Subcutaneous abdominal adipose tissue (tissue), 5 donors: Measurements from ENCODE around the gene NTRK3.

Experiments
- H3K27ac ChIP-seq: one replicate; pipeline ENCODE4 v1.7.0; 2013; ENCODE audit warnings: low read depth, mild to moderate bottlenecking, inconsistent platforms, low read length, moderate library complexity
- H3K27me3 ChIP-seq, 5 donors: one replicate each; pipeline ENCODE4 v1.7.0; 2013; ENCODE audit warnings: low read length in 5 of 5, inconsistent platforms in 1 of 5; ENCODE audit not compliant: control insufficient read depth in 5 of 5, insufficient read depth in 4 of 5
- H3K36me3 ChIP-seq, 5 donors: one replicate each; pipeline ENCODE4 v1.7.0; 2013; ENCODE audit warnings: low read length in 5 of 5; ENCODE audit not compliant: control insufficient read depth in 5 of 5, insufficient read depth in 5 of 5
- H3K4me1 ChIP-seq, 5 donors: one replicate each; pipeline ENCODE4 v1.7.0; 2013; ENCODE audit warnings: low read length in 5 of 5, mild to moderate bottlenecking in 3 of 5, moderate library complexity in 1 of 5; ENCODE audit not compliant: control insufficient read depth in 5 of 5, insufficient read depth in 5 of 5
- H3K4me3 ChIP-seq, 5 donors: one replicate each; pipeline ENCODE4 v1.7.0; 2013; ENCODE audit warnings: low read length in 5 of 5, low read depth in 1 of 5
- H3K9ac ChIP-seq, 5 donors: one replicate each; pipeline ENCODE4 v1.7.0; 2013; ENCODE audit warnings: low read length in 5 of 5, mild to moderate bottlenecking in 4 of 5, moderate library complexity in 3 of 5
- H3K9me3 ChIP-seq, 5 donors: one replicate each; pipeline ENCODE4 v1.7.0; 2013; ENCODE audit warnings: low read length in 5 of 5; ENCODE audit not compliant: control insufficient read depth in 5 of 5
- donor health status: healthy.
- donor health status: healthy.
- donor health status: healthy.
- donor health status: healthy.
- donor health status: healthy.

NTRK3 gene

GRCh38 chr15:88006146-88006545 lies 250.4 kb downstream of the NTRK3 start:
- H3K36me3 ChIP-seq, result no peaks in the 10 kb centered on the region
- peaks cover 0 to under 1% (median 0%) of the 10 kb centered on the region in 5 donors for H3K9me3 ChIP-seq
- no peak overlapping the region for H3K4me3 ChIP-seq

DNA sequence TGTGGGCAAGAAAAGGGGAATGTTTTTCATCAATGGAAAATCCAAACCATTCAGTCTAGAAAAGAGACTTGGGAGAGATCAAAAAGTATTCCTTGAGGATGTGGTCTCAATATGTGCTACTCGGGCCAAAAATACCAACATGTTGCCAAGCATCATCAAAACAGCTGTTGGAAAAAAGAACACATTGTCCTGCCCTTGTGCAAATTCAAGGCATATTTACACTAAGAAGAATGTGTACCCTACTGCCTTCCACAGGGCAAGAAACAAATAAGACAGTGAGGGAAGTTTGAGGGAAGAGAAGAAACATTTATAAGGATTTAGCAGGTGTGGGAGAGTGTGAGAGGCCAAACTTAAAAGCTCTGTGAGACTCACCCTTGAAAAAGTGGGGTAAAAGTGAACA lies 252.1 kb downstream of the NTRK3 start:
- H3K36me3 ChIP-seq, result no peaks in the 10 kb centered on the region
- H3K9ac ChIP-seq, result no peak overlapping the region
- no peak overlapping the region for H3K4me3 ChIP-seq
- peaks cover 0 to 6% (median 0%) of the 10 kb centered on the region in 5 donors for H3K9me3 ChIP-seq
- H3K27me3 ChIP-seq, result peaks cover 0 to 2% (median 0%) of the 10 kb centered on the region in 5 donors
- no peaks in the 10 kb centered on the region for H3K4me1 ChIP-seq
- no peak overlapping the region for H3K27ac ChIP-seq

More at GRCh38 chr15:88006146-88006545, 250.4 kb downstream of the NTRK3 start:
- no peaks in the 10 kb centered on the region for H3K4me1 ChIP-seq
- H3K27ac ChIP-seq, result no peak overlapping the region
- peaks cover 0 to 2% (median 0%) of the 10 kb centered on the region in 5 donors for H3K27me3 ChIP-seq
- H3K9ac ChIP-seq, result no peak overlapping the region

GRCh38 chr15:88003541-88004327 lies 252.8 kb downstream of the NTRK3 start:
- no peak overlapping the region for H3K9ac ChIP-seq
- H3K4me1 ChIP-seq, result no peaks in the 10 kb centered on the region
- no peak overlapping the region for H3K27ac ChIP-seq
- no peak overlapping the region for H3K4me3 ChIP-seq
- H3K27me3 ChIP-seq, result peaks cover 0 to 2% (median 0%) of the 10 kb centered on the region in 5 donors
- peaks cover 0 to 6% (median 0%) of the 10 kb centered on the region in 5 donors for H3K9me3 ChIP-seq
- H3K36me3 ChIP-seq, result no peaks in the 10 kb centered on the region

GRCh38 chr15:88002706-88003105 lies 253.8 kb downstream of the NTRK3 start:
- Histone ChIP-seq H3K4me3 (no peak overlapping the region), H3K27ac (no peak overlapping the region), H3K4me1 (no peaks in the 10 kb centered on the region), H3K9ac (no peak overlapping the region), H3K9me3 (peaks cover 0 to 6% (median 0%) of the 10 kb centered on the region in 5 donors), H3K36me3 (no peaks in the 10 kb centered on the region), H3K27me3 (peaks cover 0 to 1% (median 0%) of the 10 kb centered on the region in 5 donors)

- H3K9me3 ChIP-seq, result peaks cover 0 to 6% (median 0%) of the 10 kb centered on the region in 5 donors
- H3K4me3 ChIP-seq, result no peak overlapping the region
- peaks cover 0 to 10% (median 9%) of the 10 kb centered on the region in 5 donors for H3K4me1 ChIP-seq
- no peaks in the 10 kb centered on the region for H3K36me3 ChIP-seq
- H3K27me3 ChIP-seq, result no peaks in the 10 kb centered on the region
- no peak overlapping the region for H3K9ac ChIP-seq
- H3K27ac ChIP-seq, result no peak overlapping the region
Observed at GRCh38 chr15:87998630-87999029, 257.9 kb downstream of the NTRK3 start.

GRCh38 chr15:87986776-87987175 lies 269.8 kb downstream of the NTRK3 start:
- Histone ChIP-seq H3K27ac (no peak overlapping the region), H3K36me3 (no peaks in the 10 kb centered on the region), H3K27me3 (no peaks in the 10 kb centered on the region), H3K9me3 (no peaks in the 10 kb centered on the region), H3K4me1 (peaks cover 0 to 8% (median 5%) of the 10 kb centered on the region in 5 donors), H3K9ac (no peak overlapping the region), H3K4me3 (no peak overlapping the region)

GRCh38 chr15:87985451-87985850 lies 271.1 kb downstream of the NTRK3 start:
- H3K4me1 ChIP-seq, result peaks cover 0 to 8% (median 5%) of the 10 kb centered on the region in 5 donors
- H3K27me3 ChIP-seq, result no peaks in the 10 kb centered on the region
- H3K9me3 ChIP-seq, result no peaks in the 10 kb centered on the region
- H3K9ac ChIP-seq, result no peak overlapping the region
- no peaks in the 10 kb centered on the region for H3K36me3 ChIP-seq
- H3K4me3 ChIP-seq, result no peak overlapping the region
- no peak overlapping the region for H3K27ac ChIP-seq

DNA sequence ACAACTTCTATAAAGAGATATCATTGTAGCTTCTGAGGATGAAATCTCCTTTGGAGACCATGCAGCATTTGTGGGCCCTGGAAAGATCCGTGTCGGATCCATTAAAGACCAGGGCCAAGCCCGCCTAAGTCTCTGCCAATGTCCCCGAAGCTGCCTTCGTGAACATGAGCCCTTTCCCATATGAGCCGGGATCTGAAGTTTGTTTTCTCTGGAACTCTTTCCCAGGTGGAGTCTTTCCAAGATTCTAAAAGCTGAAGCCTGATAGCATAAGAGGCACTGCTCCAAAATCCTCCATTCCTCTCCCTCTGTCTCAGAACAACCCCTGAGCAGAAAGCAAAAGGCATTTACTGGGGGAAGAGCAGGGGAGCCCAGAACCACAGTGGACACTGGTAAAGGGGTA lies 274.6 kb downstream of the NTRK3 start:
- Histone ChIP-seq H3K36me3 (no peaks in the 10 kb centered on the region), H3K27me3 (no peaks in the 10 kb centered on the region), H3K4me3 (no peak overlapping the region), H3K9ac (no peak overlapping the region), H3K4me1 (peaks cover 0 to 8% (median 5%) of the 10 kb centered on the region in 5 donors), H3K9me3 (no peaks in the 10 kb centered on the region), H3K27ac (no peak overlapping the region)

DNA sequence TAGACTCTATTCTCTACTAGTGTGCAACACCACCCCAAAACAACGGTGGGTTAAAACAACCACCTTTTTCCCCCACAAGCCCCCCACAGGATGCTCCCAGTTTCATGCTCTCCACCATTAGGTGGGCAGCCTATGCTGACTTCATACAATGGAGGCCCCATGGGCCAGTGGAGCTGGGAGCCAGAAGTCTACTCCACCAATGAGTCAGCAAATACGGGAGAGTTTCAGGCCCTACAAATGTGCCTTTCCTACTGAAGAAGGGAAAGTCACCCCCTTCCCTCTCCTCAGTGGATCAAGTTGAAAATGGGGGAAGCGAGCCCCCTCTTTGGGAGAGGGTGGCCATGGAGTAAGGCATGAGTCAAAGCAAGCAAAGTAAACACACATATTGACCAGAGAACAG lies 278.6 kb downstream of the NTRK3 start:
- Histone ChIP-seq H3K27ac (no peak overlapping the region), H3K27me3 (no peaks in the 10 kb centered on the region), H3K4me1 (peaks cover 0 to 7% (median 5%) of the 10 kb centered on the region in 5 donors), H3K9me3 (no peaks in the 10 kb centered on the region), H3K9ac (no peak overlapping the region), H3K4me3 (no peak overlapping the region), H3K36me3 (no peaks in the 10 kb centered on the region)

DNA sequence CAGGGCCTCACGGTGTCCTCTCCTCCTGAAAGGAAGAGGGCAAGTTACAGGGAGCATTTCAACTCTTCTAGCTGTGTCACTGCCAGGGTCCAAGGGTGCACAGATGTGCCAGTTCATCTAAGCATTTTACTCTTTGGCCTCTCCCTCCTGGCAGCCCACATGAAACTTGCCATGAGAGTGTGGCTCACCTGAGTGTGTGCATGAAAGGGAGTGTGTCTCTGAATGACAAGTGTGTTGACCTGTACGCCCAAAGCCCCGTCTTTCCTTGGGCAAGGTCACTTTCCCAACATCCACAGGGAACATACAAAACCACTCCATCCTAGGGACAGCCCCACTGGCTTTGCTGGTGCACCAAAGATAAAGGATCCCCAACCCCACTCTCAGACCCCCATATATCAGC lies 280.0 kb downstream of the NTRK3 start:
- H3K36me3 ChIP-seq, result no peaks in the 10 kb centered on the region

More for the DNA sequence above, 280.0 kb downstream of the NTRK3 start:
- H3K9ac ChIP-seq, result no peak overlapping the region
- no peaks in the 10 kb centered on the region for H3K4me1 ChIP-seq
- H3K4me3 ChIP-seq, result no peak overlapping the region
- H3K9me3 ChIP-seq, result no peaks in the 10 kb centered on the region
- no peaks in the 10 kb centered on the region for H3K27me3 ChIP-seq
- no peak overlapping the region for H3K27ac ChIP-seq
